Cardiac septum (tissue), 1 donor: ENCODE data around the gene VAPA. TPM values are rescaled to one million over a fixed set of nuclear protein-coding genes. Genes with fewer than 3 reads are reported as not detected.

Experiments
- DNase-seq: peaks from one replicate; pipeline ENCODE4 v3.0.0-alpha.2; 2020; ENCODE audit warnings: low spot score
- intact Hi-C: fragments of 100-400 bp; cut with DNase I; formaldehyde crosslinking; loops from one replicate; pipeline ENCODE4 v1.14.0; 2022
- total RNA-seq: library from RNA; stranded (reverse); fragmentation: NEBNext Ultra II Directional; extraction: Animal tissue kit (Norgen Biotek cat#: 25700); gene quantifications from one replicate; pipeline ENCODE4 v1.2.1, GENCODE V29; 2021
- donor health status: DM: no; HTN: no; CAD: no.

The VAPA gene
- total RNA-seq, 1 donor from 2014 or later: 232 TPM

DNA sequence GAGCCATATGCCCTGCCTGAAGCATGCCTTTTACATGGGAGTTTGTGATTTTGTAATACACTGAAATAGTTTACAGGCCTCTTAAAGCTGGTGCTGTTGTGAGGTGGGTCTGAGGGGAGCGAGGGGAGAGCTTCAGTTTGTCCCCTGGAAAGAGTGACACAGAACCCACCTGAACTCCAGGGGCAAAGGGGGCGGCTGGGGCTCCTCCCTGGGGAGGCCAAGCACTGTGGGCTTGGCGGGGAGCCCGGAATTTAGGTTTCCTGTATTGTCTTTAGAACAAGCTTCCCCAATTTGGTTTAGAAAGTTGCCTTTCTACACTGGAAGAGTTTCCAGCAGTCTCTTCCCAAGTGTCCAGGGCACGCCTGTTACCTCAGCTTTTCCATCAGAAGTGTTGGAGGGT lies 75.7 kb downstream of the VAPA start:
- no peak for DNase-seq
- intact Hi-C loops: no loop called here

DNA sequence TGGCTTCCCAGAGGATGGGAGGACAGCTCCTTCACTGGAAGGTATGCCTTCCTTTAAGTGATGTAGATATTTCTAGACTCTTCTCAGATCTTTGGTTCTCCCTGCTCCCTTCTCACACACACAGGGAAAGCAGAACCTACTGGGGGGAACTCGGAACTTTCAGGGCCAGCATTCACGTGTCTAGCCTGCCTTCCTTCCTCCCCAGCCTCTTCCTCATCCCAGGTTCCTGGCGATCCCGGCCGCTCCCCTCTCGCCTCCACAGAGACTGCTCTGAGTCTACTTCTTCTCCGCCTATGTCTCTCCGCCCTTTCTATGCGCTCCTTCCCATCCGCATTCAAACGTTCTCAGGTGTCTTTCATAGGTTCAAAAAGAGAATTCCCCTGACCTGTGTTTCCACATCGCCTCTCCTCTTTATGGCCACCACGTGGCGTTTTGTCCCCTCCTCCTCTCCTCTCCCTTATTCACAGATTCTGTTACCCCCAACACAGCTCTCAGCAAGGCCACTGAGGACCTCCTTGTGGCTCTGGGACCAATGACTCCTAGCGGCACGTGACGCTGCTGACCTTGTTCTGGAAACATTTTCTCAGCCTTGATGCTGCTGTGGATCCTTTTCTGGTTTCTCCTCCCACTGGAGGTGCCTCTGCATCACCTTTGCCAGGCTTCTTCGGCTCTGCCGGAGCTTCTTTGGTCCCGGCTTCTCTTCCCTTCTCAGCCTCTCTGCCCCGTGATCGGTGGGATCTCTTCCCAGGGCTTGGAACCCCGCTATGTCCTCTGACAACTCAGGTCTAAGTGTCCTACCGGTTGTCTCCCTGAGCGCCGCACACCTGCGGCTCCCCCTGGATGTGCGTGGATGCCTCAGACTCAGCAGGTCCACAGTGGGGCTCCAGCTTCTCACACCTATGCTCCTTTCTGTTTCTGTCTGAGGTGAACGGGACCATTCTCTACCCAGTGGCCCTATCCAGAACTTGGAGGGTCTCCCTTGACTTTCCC lies 77.5 kb downstream of the VAPA start:
- no peak for DNase-seq
- intact Hi-C loops: no loop called here

DNA sequence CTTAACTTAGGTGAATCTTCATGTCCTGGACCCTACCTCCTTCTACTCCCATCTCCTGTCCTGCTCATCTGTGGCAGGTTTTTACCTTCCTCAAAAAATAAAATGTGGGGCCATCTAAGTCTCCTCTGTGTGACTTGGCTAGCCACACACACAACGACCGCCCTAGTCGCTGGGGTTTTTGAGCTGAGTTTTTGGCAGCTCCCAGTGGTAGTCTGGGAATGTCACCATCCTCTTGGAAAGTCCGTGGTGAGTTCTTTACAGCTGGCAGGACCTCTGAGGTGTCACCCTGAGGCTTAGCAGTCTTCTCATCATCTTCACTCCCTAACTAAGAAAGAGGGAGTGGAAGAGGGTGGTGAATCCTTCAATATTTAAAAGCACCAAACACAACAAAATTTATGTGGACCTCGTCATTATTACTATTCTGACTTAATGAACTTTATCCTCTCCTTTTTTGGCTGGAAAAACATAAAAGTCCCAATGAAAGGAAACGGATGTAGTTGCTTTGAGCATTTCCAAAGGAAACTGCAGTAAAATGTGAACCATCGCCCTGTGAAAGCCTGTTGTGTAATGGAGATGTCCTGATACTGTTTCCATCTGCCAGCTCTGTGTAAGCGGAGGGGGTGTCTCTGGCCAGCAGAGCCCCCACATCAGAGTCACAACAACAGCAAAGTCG lies 78.6 kb downstream of the VAPA start:
- intact Hi-C loops: no loop called here
- no peak for DNase-seq

DNA sequence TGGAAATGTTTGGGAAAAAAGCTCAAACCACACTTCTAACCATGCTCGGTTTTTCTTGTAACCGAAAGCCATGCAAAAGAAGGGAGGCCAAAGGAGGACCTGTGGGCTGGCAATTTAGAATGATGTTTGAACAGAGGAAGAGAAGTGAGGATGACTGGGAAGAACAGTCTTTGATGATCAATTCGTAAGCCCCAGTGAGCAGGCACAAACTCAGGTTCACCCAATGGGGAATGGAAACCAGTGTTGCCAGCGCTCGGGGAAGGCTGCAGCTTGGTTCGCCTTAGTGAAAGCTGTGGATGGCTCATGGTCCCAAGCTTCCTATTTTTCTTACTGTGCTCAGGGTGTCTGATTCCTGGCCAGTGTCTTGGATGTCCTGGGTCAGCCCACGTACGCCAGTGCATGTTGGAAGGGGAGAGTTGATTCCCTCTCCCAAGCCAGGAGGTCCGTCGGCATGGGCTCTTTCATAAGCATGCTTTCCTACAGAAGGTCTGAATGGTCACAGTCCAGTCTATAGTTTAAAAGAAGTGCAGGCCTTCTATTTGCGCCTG lies 79.2 kb downstream of the VAPA start:
- no peak for DNase-seq
- intact Hi-C loops: no loop called here

DNA sequence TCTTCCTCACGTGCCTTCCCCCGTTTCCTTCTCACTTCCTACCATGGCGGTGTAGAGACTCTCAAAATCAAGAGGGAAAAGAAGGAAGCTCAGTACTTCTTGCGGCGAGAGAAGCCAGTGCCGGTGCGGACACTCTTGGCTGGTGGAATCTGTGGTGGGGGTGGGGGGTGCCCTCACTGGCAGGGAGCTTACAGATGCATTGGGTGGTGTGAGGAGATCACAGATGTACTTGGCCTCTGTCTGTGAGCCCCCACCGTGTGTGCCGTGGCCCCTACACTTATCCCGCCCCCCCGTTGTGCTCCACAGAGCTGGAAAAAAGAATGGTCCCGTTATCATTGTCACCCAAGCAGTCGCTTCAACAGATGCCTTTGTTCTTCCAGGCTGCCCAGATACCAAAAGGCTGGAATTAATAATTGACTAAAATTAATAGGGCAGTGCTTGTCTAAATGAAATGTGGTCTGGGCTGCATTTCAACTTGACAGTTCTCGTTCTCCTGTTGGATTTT lies 79.8 kb downstream of the VAPA start:
- no peak for DNase-seq
- intact Hi-C loops: no loop called here

DNA sequence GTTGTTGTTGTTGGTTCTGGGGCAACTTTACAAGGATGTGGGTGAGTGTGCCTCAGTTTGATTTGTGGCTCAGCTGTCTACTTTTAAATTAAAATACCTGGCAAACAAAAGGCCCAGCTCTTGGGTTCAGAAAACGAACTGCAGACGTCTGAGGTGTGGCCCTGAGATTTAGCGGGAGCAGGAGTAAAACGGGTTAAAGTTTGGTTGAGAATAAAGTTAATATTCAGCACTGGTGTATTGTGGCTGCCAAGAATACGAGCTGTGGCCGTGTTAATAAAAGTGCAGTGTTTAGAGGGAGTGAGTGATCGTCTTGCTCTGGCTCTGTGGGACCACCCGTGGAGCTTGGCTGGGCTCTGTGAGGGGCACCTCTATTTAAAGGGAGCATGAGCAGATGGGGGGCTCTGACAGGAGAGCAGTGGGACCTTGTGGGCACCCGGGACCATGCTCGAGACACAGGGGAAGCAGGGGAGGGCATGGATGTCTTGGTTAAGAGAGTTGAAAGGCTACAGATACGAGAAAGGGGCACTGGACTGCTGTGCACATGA lies 80.3 kb downstream of the VAPA start:
- intact Hi-C loops: no loop called here
- no peak for DNase-seq

DNA sequence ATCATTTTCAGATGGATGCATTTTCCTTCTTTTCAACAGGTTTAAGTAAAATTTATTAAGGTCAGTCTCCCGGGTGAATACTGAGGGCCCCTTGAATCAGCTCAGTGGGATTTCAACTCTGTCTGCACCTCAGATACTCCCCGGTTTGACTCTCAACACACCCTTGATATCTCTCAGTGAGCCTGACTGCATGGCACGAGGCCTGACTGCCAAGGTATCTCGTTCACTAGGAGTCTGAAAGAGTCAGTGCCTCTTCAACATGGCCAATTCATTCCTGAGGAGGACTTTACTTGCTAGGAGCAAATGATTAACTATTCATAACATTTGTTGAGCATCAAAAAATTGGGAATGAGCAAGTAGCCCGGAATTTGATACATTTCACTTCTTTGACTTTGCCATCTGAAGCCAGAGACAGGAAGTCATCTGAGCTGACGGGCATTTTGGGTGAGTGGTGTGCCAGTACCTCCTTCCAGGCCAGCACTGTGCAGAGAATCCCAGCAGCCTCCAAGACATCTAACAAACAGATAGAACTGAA lies 81.0 kb downstream of the VAPA start:
- intact Hi-C loops: no loop called here
- no peak for DNase-seq

DNA sequence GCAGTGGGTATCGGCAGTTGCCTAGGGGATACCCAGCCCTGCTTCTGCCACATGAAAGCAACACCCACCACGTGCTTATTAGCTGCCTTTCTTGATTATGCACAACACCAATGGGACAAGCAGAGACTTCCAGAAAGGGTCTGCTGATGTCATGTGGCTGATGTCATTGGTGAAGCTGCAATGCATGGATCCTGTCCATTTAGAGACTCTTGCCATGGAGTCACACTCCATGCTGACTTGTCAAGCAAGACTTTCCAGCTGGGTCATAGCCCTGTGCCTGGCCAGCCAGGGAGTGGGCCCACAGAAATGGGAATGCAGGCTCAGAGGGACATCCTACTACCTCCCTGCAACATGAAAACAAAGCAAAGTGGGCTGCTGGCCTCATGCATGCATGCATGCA lies 81.8 kb downstream of the VAPA start:
- intact Hi-C loops: no loop called here

DNA sequence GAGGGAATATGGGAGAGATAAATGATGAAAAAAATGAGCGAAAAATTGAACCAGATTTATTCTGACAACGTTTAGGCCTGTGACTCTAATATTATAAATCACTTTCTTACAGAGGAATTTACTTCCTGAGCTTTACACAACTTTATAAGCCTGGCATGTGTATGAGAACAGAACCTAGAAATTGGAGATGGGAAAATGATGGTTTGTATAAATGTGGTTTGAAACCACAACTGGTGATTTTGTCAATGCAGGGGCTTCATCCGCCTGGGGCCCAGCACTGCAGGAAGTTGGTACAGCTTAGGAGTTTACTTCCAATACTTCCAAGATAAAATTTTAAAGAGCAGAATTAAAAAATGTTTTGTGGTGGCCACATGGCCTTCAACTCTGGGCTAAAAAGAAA lies 82.3 kb downstream of the VAPA start:
- no peak for DNase-seq
- intact Hi-C loops: no loop called here

More for the DNA sequence above, 81.8 kb downstream of the VAPA start:
- DNase-seq: no peak

DNA sequence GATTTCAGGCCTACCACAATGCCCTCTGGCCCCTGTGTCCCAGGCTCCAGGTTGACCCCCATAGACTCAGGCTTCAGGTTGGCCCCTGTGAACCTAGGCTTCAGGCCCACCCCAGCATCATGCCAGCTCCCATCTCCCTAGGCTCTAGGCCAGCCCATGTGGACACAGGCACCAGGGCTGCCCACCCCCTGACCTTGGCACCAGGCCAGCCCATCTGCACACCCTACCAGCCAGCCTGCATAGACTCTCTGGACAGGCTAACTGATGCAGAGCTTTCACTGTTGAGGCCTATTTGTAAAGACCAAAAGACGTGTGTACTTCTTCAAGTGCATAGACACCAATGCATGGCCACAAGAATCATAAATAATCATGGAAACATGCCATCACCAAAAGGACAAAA lies 83.9 kb downstream of the VAPA start:
- intact Hi-C loops: no loop called here
- DNase-seq: no peak

DNA sequence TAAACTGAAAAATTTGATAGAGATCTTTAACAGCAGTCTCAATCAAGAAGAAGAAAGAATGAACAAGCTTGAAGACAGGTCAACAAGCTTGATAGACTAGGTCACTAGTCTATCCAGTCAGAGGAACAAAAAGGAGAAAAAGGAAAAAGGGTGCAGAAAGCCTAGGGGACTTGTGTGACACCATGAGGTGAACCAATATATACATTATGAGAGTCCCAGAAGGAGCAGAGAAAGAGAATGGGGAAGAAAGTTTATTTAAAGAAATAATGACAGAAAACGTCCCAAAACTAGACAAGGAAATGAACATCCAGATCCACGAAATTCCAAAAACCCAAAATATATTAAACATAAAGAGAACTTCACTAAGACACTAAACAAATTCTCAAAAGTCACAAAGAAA lies 84.5 kb downstream of the VAPA start:
- no peak for DNase-seq
- intact Hi-C loops: no loop called here

DNA sequence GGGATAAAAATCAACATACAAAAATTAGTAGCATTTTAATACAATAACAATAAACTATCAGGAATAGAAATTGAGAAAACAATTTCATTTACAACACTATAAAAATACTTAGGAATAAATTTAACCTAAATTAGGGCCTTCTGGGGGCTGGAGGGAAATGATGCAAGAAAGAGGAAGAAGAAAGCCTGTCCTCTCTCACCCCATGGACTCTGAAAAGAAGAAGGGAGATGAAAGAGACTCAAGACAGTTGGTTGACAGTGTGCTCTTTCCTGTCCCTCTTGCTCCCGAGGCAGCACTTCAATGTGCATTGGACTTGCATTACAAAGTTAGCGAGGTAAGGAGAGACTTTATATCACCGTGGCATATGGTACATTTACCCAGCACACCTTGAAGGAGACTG lies 88.5 kb downstream of the VAPA start:
- no peak for DNase-seq
- intact Hi-C loops: no loop called here

DNA sequence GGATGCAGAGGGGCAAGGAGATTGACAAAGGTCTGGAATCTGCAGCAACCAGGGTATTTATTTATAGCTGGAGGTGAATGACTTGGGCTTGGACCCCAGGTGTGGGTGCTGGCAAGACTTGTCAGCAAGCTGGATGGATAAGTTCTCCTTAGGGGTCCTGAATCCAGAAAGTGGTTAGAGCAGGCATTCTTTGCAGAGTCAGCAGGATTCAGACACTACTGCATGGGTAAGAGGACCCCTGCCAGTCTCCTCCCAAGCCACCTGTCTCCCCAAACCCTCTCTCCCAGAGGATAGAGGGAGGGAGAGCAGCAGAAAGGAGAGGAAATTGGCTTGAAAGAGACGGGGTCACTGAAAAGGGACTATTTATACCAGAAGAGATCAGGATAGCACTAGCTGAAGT lies 89.5 kb downstream of the VAPA start:
- intact Hi-C loops: no loop called here

DNA sequence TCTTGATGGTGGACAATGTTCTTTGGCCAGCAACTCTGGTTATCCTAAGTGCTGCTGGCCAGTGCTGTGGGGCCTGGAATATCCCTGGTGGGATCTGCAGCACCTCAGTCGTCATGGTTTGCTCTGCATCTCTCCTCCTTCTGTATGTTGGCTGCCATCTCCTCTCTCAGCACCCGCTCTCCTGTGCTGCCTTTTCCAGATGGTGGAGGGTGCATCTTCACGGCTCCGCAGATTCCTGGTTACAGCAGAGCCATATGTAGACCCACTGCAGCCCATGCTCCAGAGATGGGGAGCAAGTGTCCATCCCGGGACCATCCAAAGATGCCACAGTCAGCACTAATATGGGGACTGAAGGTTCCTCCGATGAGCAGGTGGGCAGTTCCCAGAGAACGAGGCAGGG lies 90.0 kb downstream of the VAPA start:
- intact Hi-C loops: no loop called here

More for the DNA sequence above, 89.5 kb downstream of the VAPA start:
- DNase-seq: no peak

DNA sequence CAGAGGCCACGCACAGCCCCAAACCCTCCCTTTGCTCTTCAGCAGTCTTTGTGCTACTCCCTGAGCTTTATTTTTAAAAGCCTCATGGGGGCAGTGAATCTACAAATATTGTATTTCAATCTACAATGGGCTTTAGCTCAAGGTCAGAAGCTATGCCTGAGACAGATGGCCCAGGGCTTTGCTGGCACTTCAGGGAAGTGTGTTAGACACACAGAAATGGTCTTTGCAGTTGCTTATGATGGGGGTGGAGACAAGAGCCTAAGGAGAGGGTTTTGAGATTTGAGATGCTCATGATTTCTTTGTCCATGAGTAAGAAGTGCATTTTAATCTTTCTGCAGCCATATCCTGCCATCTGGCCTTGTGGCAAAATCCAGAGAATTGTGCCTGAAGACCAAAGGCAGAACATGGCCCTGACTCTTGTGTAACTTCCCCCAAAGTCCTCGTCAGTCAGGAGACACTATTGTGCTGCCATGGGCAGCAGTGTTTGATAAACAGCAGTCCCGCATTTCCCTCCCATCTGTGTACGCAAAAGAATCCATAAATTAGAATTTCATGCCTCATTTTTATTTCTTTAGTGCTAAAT lies 92.6 kb downstream of the VAPA start:
- intact Hi-C loops: loop anchor here (1.0 kb wide), 2 partner anchors 34 to 512 kb away; no protein-coding TSS in a partner anchor
- DNase-seq: no peak

More for the DNA sequence above, 90.0 kb downstream of the VAPA start:
- DNase-seq: no peak

DNA sequence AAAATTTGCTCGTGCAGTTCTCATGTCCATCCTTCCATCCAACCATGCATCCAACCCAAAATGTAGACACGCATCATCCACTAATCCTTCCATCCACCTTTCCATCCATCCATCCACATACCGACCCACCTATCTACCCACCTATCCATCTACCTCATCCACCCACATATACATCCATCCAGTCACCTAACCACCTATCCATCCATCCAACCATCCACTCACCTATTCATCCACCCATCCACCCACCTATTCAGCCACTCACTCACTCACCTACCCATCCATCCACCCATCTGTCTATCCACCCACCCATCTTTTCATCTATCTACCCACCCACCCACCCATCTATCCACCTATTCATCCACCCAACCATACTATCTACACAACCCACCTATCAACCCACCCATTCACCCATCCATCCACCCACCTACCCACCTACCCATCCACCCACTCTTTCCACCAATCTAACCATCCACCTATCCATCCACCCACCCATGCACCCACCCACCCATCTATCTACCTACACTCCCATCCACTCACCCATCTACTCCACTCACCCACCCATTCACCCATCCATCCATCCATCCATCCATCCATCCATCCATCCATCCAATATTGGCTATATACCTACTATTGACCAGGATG lies 94.3 kb downstream of the VAPA start:
- intact Hi-C loops: no loop called here
- DNase-seq: no peak
